ENCODE data around the gene MANSC4.
A peak's percentile ranks its signal among the peaks of the same experiment; 100 is the strongest.

MANSC4 gene

DNA sequence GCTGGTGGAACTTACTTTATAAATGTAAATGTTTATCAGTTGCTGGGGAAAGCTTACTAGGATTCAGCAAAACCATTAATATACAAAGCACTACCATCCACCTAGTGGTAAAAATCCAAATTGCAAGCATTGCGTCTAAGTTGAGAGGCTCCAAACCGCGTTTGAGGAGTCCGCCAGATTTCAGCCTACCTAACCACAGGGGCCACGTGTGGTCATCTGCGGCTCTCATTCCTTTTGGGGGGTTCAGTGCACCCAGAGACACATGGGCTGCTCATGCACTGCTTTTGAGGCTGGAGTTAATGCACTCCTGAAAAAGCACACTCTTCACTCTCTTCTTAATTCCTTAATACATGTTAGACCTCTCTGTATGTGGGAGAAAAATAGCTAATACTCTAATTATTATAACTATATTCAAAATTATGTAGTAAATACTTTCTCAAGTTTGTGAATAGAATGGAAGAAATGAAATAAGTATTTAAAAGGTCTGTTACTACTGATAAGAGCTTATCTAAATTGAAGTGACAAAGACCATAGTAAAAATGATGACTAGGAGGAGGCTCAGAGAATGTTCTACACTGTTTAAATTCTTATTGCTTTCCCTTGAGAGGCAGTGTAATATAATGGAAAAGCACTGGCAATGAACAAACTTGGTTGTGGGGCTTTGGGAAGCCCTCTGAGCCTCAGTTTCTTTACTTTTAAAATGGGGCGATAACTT lies 41.4 kb upstream of the MANSC4 start:
- DNase-seq (ENCODE audit: low read depth) = peak; percentile 87
- TF ChIP-seq, protein P1, sequence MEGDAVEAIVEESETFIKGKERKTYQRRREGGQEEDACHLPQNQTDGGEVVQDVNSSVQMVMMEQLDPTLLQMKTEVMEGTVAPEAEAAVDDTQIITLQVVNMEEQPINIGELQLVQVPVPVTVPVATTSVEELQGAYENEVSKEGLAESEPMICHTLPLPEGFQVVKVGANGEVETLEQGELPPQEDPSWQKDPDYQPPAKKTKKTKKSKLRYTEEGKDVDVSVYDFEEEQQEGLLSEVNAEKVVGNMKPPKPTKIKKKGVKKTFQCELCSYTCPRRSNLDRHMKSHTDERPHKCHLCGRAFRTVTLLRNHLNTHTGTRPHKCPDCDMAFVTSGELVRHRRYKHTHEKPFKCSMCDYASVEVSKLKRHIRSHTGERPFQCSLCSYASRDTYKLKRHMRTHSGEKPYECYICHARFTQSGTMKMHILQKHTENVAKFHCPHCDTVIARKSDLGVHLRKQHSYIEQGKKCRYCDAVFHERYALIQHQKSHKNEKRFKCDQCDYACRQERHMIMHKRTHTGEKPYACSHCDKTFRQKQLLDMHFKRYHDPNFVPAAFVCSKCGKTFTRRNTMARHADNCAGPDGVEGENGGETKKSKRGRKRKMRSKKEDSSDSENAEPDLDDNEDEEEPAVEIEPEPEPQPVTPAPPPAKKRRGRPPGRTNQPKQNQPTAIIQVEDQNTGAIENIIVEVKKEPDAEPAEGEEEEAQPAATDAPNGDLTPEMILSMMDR (conservative IDR thresholded peaks at IDR 0.05; ENCODE audit: control insufficient read depth, insufficient read depth, low read depth, low read length) = peak; percentile 83
- no peak overlapping the region for H3K4me3 ChIP-seq (ENCODE audit: control insufficient read depth, low read depth, low read length)

DNA sequence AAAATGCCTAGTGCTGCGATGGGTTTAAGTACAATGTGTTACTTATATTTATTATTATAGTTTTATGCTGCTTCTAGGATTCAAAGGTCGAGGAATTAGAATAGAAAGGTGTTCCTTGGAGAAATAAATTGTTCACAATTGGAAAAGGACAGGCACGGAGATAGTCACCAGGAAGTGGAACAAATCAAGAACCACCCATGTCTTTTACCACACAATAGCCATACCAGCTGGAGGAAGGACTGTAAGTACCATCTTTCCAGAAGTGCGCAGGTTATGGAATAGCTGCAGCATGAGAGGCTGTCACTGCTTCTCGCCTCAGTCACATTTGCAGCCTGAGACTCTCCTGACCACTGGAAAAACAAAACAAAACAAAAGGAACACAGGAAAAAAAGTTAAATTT lies 40.5 kb upstream of the MANSC4 start:
- TF ChIP-seq, protein P1 (conservative IDR thresholded peaks at IDR 0.05; ENCODE audit: control insufficient read depth, insufficient read depth, low read depth, low read length) = no peak
- no peak overlapping the region for H3K4me3 ChIP-seq (ENCODE audit: control insufficient read depth, low read depth, low read length)
- no peak for DNase-seq (ENCODE audit: low read depth)

DNA sequence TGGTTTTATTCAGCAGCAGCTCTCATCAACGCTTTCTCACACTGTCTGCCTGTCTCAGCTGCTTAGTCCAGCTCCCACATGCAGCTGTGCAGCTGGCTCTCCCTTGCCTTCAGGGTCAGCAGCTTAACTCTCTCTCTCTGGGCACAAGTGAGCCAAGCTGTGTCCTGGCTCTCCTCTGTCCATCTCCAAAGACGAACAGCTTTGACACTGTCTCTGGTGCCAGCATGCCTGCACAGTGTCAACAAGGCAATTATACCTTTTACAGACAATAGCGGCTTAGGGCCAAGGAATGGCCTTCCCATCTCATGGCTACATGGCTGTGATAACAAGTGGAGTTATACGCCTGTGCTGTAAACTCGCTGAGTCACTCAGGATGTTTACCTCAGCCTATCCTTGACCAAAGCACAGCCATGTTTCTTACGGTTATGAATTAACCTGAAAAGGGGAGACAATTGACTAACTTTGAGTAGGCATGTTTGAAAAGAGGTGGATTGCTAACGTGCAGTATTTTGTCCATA lies 38.4 kb upstream of the MANSC4 start:
- TF ChIP-seq, protein P1 (conservative IDR thresholded peaks at IDR 0.05; ENCODE audit: control insufficient read depth, insufficient read depth, low read depth, low read length) = no peak
- DNase-seq (ENCODE audit: low read depth) = no peak
- no peak overlapping the region for H3K4me3 ChIP-seq (ENCODE audit: control insufficient read depth, low read depth, low read length)

DNA sequence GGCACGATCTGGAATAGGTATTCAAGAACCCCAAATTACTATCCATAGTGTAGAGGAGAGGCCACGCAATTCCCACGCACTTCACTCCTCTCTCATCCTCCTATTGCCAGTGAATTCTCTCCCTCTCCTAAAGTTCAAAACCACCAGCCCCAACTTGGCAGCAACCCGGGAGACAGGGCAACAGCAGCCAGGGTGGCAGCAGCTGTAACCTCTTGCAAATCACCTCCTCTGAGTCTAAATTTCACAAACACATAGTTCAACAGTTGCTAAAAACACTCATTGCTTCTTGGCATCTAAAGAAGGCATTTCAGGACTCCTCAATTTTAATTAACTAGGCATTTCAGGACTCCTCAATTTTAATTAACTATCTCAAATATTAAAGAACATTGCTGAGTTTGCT lies 37.7 kb upstream of the MANSC4 start:
- TF ChIP-seq, protein P1 (conservative IDR thresholded peaks at IDR 0.05; ENCODE audit: control insufficient read depth, insufficient read depth, low read depth, low read length) = no peak
- H3K4me3 ChIP-seq (ENCODE audit: control insufficient read depth, low read depth, low read length) = no peak overlapping the region
- DNase-seq (ENCODE audit: low read depth) = no peak

DNA sequence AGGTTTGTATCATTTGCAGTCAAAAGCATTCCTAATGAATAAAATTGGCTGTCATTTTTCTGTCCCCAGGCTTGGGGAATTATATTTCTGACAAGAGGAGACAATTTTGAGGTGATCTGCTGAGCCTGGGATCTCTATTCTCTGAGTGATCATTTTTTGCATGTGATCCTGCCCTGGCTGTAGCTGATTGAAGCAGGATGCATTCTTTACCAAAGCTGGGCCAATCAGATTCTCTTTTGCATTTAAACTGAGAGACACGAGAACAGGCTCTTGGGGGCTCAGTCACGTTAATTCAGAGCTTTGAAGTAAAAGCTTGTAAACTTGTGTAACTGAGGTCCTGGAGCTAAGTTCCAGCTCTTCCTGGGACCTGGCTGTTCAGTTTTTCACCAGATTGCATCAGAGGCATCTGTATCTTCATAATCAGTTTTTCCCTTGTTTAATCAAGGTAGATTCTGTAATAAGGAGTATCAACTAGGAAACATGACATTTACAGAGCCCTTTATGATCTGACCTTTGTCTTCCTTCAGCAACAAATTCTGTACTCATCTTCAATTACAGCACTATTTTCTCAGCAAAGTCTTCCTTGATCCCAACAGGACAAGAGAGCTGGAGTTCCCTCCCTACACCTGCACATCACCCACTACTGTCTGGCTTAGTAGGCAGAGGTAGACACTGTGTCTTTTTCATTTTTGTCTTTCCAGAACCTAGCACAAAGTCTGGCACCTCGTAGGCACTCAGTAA lies 35.0 kb upstream of the MANSC4 start:
- DNase-seq (ENCODE audit: low read depth) = peak; percentile 10
- TF ChIP-seq, protein P1 (conservative IDR thresholded peaks at IDR 0.05; ENCODE audit: control insufficient read depth, insufficient read depth, low read depth, low read length) = no peak
- no peak overlapping the region for H3K4me3 ChIP-seq (ENCODE audit: control insufficient read depth, low read depth, low read length)

DNA sequence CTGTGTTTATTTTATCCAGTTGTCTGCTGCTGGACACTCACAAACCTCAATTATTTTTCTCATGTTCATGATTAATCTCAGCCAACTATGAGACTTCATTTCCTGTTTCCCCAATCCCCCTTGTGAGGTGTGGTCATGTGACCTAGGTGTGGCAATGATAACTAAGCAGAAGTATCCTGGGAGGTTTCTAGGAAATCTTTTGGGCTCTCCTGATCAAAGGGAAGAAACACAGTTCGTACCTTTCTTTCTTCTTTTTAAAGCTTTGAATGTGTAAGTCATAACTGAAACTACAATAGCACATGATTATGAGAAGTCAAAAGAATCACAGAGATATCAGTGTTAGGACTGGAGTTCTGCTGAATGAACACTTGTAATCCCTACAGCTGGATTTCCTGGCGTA lies 34.4 kb upstream of the MANSC4 start:
- peak; percentile 13 for DNase-seq (ENCODE audit: low read depth)
- H3K4me3 ChIP-seq (ENCODE audit: control insufficient read depth, low read depth, low read length) = no peak overlapping the region
- TF ChIP-seq, protein P1 (conservative IDR thresholded peaks at IDR 0.05; ENCODE audit: control insufficient read depth, insufficient read depth, low read depth, low read length) = no peak
